Lung (tissue), 12 donors: ENCODE measurements around the gene ADORA3. TPM values are rescaled to one million over a fixed set of nuclear protein-coding genes. Genes with fewer than 3 reads are reported as not detected.

Experiments used
- ATAC-seq: fragments of 200-7000 bp; cut with Tn5 transposase; one replicate; pipeline ENCODE4 v1.9.1; 2020; ENCODE audit warnings: moderate number of reproducible peaks; ENCODE audit not compliant: insufficient read depth, low FRiP score
- DNase-seq, 3 donors: peaks; one replicate each; pipeline ENCODE4 v3.0.0-alpha.2; 2013 to 2017
- H3K27ac ChIP-seq, 2 donors: one replicate each; pipeline ENCODE4 v1.5.1; 2013; ENCODE audit warnings: mild to moderate bottlenecking in 2 of 2, moderate library complexity in 2 of 2, control low read depth in 1 of 2, inconsistent platforms in 1 of 2, low read depth in 1 of 2, low read length in 1 of 2
- H3K27me3 ChIP-seq, 3 donors: one replicate each; pipeline ENCODE4 v1.5.1; 2013; ENCODE audit warnings: low read length in 2 of 3; ENCODE audit not compliant: control insufficient read depth in 3 of 3, insufficient read depth in 3 of 3
- H3K36me3 ChIP-seq, 4 donors: one replicate each; pipeline ENCODE4 v1.5.1; 2013; ENCODE audit warnings: low read length in 4 of 4, mild to moderate bottlenecking in 1 of 4, moderate library complexity in 1 of 4; ENCODE audit not compliant: control insufficient read depth in 4 of 4, insufficient read depth in 4 of 4
- H3K4me1 ChIP-seq, 5 donors: one replicate each; pipeline ENCODE4 v1.5.1; 2013; ENCODE audit warnings: low read length in 5 of 5, mild to moderate bottlenecking in 2 of 5, moderate library complexity in 1 of 5; ENCODE audit not compliant: control insufficient read depth in 5 of 5, insufficient read depth in 5 of 5
- H3K4me3 ChIP-seq: one replicate; pipeline ENCODE4 v1.5.1; 2013; ENCODE audit warnings: mild to moderate bottlenecking, control low read depth, moderate library complexity
- H3K9ac ChIP-seq, 2 donors: one replicate each; pipeline ENCODE4 v1.5.1; 2013; ENCODE audit warnings: low read length in 2 of 2, control low read depth in 1 of 2; ENCODE audit not compliant: insufficient read depth in 1 of 2
- H3K9me3 ChIP-seq, 4 donors: one replicate each; pipeline ENCODE4 v1.5.1; 2013; ENCODE audit warnings: low read length in 3 of 4, mild to moderate bottlenecking in 1 of 4, moderate library complexity in 1 of 4; ENCODE audit not compliant: control insufficient read depth in 4 of 4, insufficient read depth in 3 of 4
- WGBS, 2 donors: extraction: QIAGEN DNeasy Blood & Tissue Kit; methylation state at CpG; one replicate each; pipeline ENCODE4 v1.1.7; 2013; 5-methylcytosine and 5-hydroxymethylcytosine counted together
- polyA plus RNA-seq, 2 donors: library from polyadenylated mRNA; stranded (reverse); fragments of 200-250 nt; gene quantifications; one replicate each; pipeline ENCODE4 v1.2.1, GENCODE V29; 2013
- total RNA-seq, 2 donors: library from RNA; depleted of rRNA in 1 of 2; stranded (reverse); fragments of >200 nt in 1 of 2; gene quantifications; one replicate each; pipeline ENCODE4 v1.2.1, GENCODE V29; 2014 to 2021
- TF ChIP-seq, protein P1 (sequence below): IDR thresholded peaks from 2 replicates; pipeline ENCODE4 v1.5.1; 2012; ENCODE audit warnings: mild to moderate bottlenecking; ENCODE audit errors: control extremely low read depth, extremely low read depth
- donor health status: control.
- donor health status: control.
- donor health status: Bipolar disorder and iron deficiency.
- donor health status: healthy.
- donor health status: DM: yes; HTN: yes; CAD: no.

Gene ADORA3
- total and polyA plus RNA-seq, 4 donors, result 1.1 to 10.3 (median 3.9) TPM

DNA sequence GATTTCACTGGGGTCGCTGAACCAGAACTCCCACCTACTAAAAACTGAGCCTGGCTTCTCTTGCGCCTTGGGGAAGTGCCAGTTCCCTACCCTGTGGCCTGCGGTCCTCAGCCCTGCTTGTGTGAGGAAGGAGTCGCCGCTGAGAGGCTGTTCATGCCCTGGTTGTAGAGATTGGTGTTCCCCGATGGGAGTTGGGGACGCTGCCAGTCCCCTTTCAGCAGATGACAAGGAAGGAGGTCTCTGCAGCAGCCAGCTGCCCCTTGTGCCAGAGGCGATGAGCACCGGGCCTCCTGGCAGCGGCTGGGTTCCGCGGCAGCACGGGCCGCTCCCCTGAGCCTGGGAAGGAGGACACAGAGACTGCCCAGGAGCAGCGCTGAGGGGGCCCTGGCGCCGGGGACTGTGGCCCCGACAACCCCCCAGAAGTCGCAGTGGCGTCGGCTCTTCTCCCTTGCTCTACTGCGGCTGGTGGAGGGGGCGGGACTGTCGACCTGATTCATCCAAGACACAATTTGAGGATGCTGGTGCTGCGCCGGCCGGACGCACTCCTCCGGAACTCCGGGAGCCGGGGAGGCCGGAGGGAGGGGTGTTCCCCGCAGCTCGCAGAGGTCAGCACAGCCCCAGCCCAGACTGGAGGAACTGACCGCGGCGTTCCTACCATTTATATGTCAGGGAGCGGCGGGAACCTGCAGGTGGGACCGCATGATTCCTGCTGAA lies 12.0 kb upstream of the ADORA3 start:
- H3K9ac ChIP-seq, result no peak overlapping the region
- TF ChIP-seq, protein P1, sequence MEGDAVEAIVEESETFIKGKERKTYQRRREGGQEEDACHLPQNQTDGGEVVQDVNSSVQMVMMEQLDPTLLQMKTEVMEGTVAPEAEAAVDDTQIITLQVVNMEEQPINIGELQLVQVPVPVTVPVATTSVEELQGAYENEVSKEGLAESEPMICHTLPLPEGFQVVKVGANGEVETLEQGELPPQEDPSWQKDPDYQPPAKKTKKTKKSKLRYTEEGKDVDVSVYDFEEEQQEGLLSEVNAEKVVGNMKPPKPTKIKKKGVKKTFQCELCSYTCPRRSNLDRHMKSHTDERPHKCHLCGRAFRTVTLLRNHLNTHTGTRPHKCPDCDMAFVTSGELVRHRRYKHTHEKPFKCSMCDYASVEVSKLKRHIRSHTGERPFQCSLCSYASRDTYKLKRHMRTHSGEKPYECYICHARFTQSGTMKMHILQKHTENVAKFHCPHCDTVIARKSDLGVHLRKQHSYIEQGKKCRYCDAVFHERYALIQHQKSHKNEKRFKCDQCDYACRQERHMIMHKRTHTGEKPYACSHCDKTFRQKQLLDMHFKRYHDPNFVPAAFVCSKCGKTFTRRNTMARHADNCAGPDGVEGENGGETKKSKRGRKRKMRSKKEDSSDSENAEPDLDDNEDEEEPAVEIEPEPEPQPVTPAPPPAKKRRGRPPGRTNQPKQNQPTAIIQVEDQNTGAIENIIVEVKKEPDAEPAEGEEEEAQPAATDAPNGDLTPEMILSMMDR, result no peak
- ATAC-seq, result peak; percentile 58

DNA sequence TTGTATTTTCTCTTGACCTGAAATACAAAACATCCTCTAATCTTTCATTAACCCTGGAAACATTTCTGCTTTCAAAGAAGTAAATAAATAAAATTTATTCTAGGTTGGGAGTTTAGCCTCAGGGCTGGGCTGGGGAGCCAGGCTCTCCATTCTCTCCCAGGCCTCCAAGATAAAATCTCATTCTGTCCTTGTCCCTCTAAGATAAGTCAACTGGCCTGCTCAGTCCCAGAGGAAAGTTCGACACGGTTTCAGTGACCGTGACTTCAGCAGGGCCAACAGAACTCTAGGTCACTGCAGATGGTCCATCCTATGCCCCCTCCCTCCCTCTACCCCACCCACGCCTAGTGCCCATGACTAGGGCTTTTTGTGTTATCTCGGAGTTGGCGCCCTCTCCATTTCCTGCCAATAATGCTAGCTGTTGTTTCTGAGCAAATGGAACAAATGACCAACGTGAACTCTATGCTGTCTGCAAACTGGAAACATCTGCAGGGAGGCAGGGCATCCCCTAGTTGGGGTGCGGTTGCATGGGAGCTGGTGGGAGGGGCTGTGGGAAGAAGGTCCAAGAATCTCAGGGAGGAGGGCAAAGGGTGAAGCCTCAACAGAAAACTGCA lies 10.1 kb upstream of the ADORA3 start:
- peaks cover 15 to 43% (median 27%) of the 10 kb centered on the region in 5 donors for H3K4me1 ChIP-seq

More for the DNA sequence above, 12.0 kb upstream of the ADORA3 start:
- WGBS, 2 donors, result 8 to 15% methylated on average over 40 of the region's 40 CpGs
- peak in 2 of 3 donors; percentile 41 to 52 for DNase-seq
- H3K9me3 ChIP-seq, result no peaks in the 10 kb centered on the region
- no peaks in the 10 kb centered on the region for H3K27me3 ChIP-seq
- H3K36me3 ChIP-seq, result no peaks in the 10 kb centered on the region
- peaks cover 8 to 32% (median 25%) of the 10 kb centered on the region in 5 donors for H3K4me1 ChIP-seq
- H3K4me3 ChIP-seq, result no peak overlapping the region
- peak overlapping the region; percentile 82 to 86 for H3K27ac ChIP-seq

DNA sequence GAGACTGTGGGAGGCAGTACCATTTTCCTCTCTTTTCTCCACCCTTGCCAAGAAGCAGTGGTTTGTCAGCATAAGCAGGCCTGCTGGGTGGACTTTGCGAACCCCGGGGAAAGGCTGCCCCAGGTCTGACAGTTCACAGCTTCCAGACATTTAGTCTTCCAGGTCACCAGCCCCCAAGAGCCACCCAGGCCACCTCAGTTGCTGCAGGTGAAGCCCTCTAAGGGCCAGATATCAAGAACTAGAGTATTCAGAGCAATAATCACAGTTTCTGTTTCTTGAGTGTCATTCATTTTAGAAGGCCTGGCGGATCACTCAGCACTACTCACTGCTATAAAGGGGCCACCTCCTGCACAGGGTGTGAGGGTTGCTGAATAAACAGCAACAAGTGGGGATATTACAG lies 9.5 kb upstream of the ADORA3 start:
- no peak overlapping the region for H3K4me3 ChIP-seq
- no peak overlapping the region for H3K27ac ChIP-seq

More for the DNA sequence above, 10.1 kb upstream of the ADORA3 start:
- Histone ChIP-seq H3K27ac (no peak overlapping the region), H3K9me3 (no peaks in the 10 kb centered on the region), H3K27me3 (no peaks in the 10 kb centered on the region), H3K4me3 (no peak overlapping the region), H3K36me3 (no peaks in the 10 kb centered on the region), H3K9ac (no peak overlapping the region)
- TF ChIP-seq, protein P1, result no peak
- DNase-seq (peak in 2 of 3 donors; percentile 57 to 61), ATAC-seq (no peak)
- WGBS, 2 donors, result 49 to 53% methylated on average over 8 of the region's 8 CpGs

More for the DNA sequence above, 9.5 kb upstream of the ADORA3 start:
- H3K9me3 ChIP-seq, result no peaks in the 10 kb centered on the region
- TF ChIP-seq, protein P1, result no peak
- H3K36me3 ChIP-seq, result no peaks in the 10 kb centered on the region
- 87 to 100% methylated on average over 3 of the region's 3 CpGs for WGBS, 2 donors
- no peaks in the 10 kb centered on the region for H3K27me3 ChIP-seq
- peaks cover 17 to 47% (median 29%) of the 10 kb centered on the region in 5 donors for H3K4me1 ChIP-seq
- ATAC-seq (no peak), DNase-seq (no peak)
- H3K9ac ChIP-seq, result no peak overlapping the region
